Right cardiac atrium (tissue), 5 donors: ENCODE measurements around the gene CRCP. TPM values are rescaled to one million over a fixed set of nuclear protein-coding genes. Genes with fewer than 3 reads are reported as not detected.
"Not testable (repeated sequence)": the region's sequence is repeated elsewhere in the genome, so short reads cannot be mapped to it uniquely, and the experiment has no call there.

Source experiments
- ATAC-seq, 2 donors: fragments of 200-7000 bp; cut with Tn5 transposase; one replicate each; pipeline versions ENCODE4 v1.8.0 to v1.9.1; 2020; ENCODE audit warnings: moderate library complexity in 2 of 2, mild to moderate bottlenecking in 1 of 2
- DNase-seq, 3 donors: peaks; one replicate each; pipeline ENCODE4 v3.0.0-alpha.2; 2020
- H3K27ac ChIP-seq: one replicate; pipeline ENCODE4 v1.5.1; 2013; ENCODE audit warnings: mild to moderate bottlenecking, low read length, control low read depth, moderate library complexity
- H3K27me3 ChIP-seq: one replicate; pipeline ENCODE4 v1.6.1; 2013; ENCODE audit not compliant: control insufficient read depth, insufficient read depth
- H3K4me1 ChIP-seq: one replicate; pipeline ENCODE4 v1.6.1; 2013; ENCODE audit warnings: low read length; ENCODE audit not compliant: control insufficient read depth, insufficient read depth
- H3K4me3 ChIP-seq: one replicate; pipeline ENCODE4 v1.5.1; 2013; ENCODE audit warnings: low read length, control low read depth
- H3K9me3 ChIP-seq: one replicate; pipeline ENCODE4 v1.6.1; 2013; ENCODE audit warnings: low read length; ENCODE audit not compliant: control insufficient read depth
- WGBS: extraction: QIAGEN DNeasy Blood & Tissue Kit; methylation state at CpG from one replicate; pipeline ENCODE4 v1.1.7; 2013; 5-methylcytosine and 5-hydroxymethylcytosine counted together
- intact Hi-C, 4 donors: fragments of 100-400 bp; cut with DNase I; formaldehyde crosslinking; loops; one replicate each; pipeline versions ENCODE4 v1.11.0 to v1.14.0; 2022 to 2023
- polyA plus RNA-seq: library from polyadenylated mRNA; stranded (reverse); fragments of 200-250 nt; gene quantifications from one replicate; pipeline ENCODE4 v1.2.3, GENCODE V29; 2013
- total RNA-seq, 4 donors: library from RNA; stranded (reverse); fragmentation: NEBNext Ultra II Directional; extraction: Animal tissue kit (Norgen Biotek cat#: 25700); gene quantifications; one replicate each; pipeline ENCODE4 v1.2.1, GENCODE V29; 2021
- donor health status: healthy with polysubstance abuse.
- donor health status: DM: no; HTN: yes; CAD: no.
- donor health status: DM: no; HTN: no; CAD: no.
- donor health status: DM: no; HTN: yes; CAD: no; lungs with severe emphysema.
- donor health status: DM: yes; HTN: yes; CAD: no.

Gene CRCP
- total and polyA plus RNA-seq, 5 donors: 18.7 to 31.5 (median 28.9) TPM

- Histone ChIP-seq H3K27me3 (no peaks in the 10 kb centered on the region), H3K4me1 (no peaks in the 10 kb centered on the region), H3K4me3 (no peak overlapping the region), H3K9me3 (no peaks in the 10 kb centered on the region), H3K27ac (no peak overlapping the region)
- 70% methylated on average over 9 of the region's 9 CpGs for WGBS
- intact Hi-C loops: no loop called here
- ATAC-seq (no peak), DNase-seq (no peak)
These were observed 3.8 kb upstream of the CRCP start for GRCh38 chr7:66110856-66111255.

- H3K27ac ChIP-seq, ATAC-seq, H3K27me3 ChIP-seq, H3K4me3 ChIP-seq, DNase-seq, H3K9me3 ChIP-seq, H3K4me1 ChIP-seq, intact Hi-C loops: not testable (repeated sequence)
- 95% methylated on average over 12 of the region's 12 CpGs for WGBS
These were observed 2.2 kb downstream of the CRCP start for GRCh38 chr7:66116680-66117420.

- WGBS: 64% methylated on average over 3 of the region's 3 CpGs
- ATAC-seq (no peak), DNase-seq (no peak)
- intact Hi-C loops: no loop called here
- Histone ChIP-seq H3K27ac (no peak overlapping the region), H3K9me3 (no peaks in the 10 kb centered on the region), H3K4me1 (peaks cover 4% of the 10 kb centered on the region), H3K27me3 (no peaks in the 10 kb centered on the region), H3K4me3 (no peak overlapping the region)
These were observed 4.0 kb downstream of the CRCP start for GRCh38 chr7:66118603-66119002.

GRCh38 chr7:66119245-66119850 lies 4.7 kb downstream of the CRCP start:
- H3K27ac ChIP-seq: no peak overlapping the region
- WGBS: 82% methylated on average over 4 of the region's 4 CpGs
- DNase-seq (no peak), ATAC-seq (no peak)
- no peak overlapping the region for H3K4me3 ChIP-seq
- no peaks in the 10 kb centered on the region for H3K9me3 ChIP-seq
- no peaks in the 10 kb centered on the region for H3K27me3 ChIP-seq
- peaks cover 4% of the 10 kb centered on the region for H3K4me1 ChIP-seq
- intact Hi-C loops: no loop called here

- intact Hi-C loops: no loop called here
- ATAC-seq: no peak
- Histone ChIP-seq H3K9me3 (no peaks in the 10 kb centered on the region), H3K4me1 (peaks cover 7% of the 10 kb centered on the region), H3K4me3 (no peak overlapping the region), H3K27me3 (no peaks in the 10 kb centered on the region), H3K27ac (no peak overlapping the region)
- no peak for DNase-seq
- WGBS: 95% methylated on average over 9 of the region's 9 CpGs
These were observed 8.5 kb downstream of the CRCP start for GRCh38 chr7:66123175-66123528.

GRCh38 chr7:66124569-66124861 lies 9.9 kb downstream of the CRCP start:
- DNase-seq, H3K27ac ChIP-seq, intact Hi-C loops, ATAC-seq, H3K9me3 ChIP-seq, H3K4me3 ChIP-seq, H3K27me3 ChIP-seq, H3K4me1 ChIP-seq: not testable (repeated sequence)
- 45% methylated on average over 5 of the region's 5 CpGs for WGBS

GRCh38 chr7:66125052-66125694 lies 10.5 kb downstream of the CRCP start:
- DNase-seq (no peak), ATAC-seq (peak in 1 of 2 donors; percentile 39)
- Histone ChIP-seq H3K27ac (no peak overlapping the region), H3K9me3 (no peaks in the 10 kb centered on the region), H3K4me1 (peaks cover 7% of the 10 kb centered on the region), H3K27me3 (no peaks in the 10 kb centered on the region), H3K4me3 (no peak overlapping the region)
- intact Hi-C loops: no loop called here
- 27% methylated on average over 4 of the region's 4 CpGs for WGBS

- intact Hi-C loops: not testable (repeated sequence)
These were observed 11.2 kb downstream of the CRCP start for GRCh38 chr7:66125781-66126352.

GRCh38 chr7:66127172-66127571 lies 12.5 kb downstream of the CRCP start:
- H3K9me3 ChIP-seq, DNase-seq, H3K4me1 ChIP-seq, H3K4me3 ChIP-seq, H3K27ac ChIP-seq, intact Hi-C loops, H3K27me3 ChIP-seq: not testable (repeated sequence)
- 65% methylated on average over 3 of the region's 3 CpGs for WGBS
- peak in 1 of 2 donors; percentile 46 for ATAC-seq

More at GRCh38 chr7:66125781-66126352, 11.2 kb downstream of the CRCP start:
- H3K27ac ChIP-seq, H3K4me3 ChIP-seq, H3K9me3 ChIP-seq, H3K27me3 ChIP-seq, DNase-seq, H3K4me1 ChIP-seq: not testable (repeated sequence)
- 77% methylated on average over 6 of the region's 6 CpGs for WGBS
- ATAC-seq: peak in 1 of 2 donors; percentile 34

GRCh38 chr7:66138994-66139752 lies 24.5 kb downstream of the CRCP start:
- Histone ChIP-seq H3K9me3 (no peaks in the 10 kb centered on the region), H3K4me3 (no peak overlapping the region), H3K27ac (no peak overlapping the region), H3K4me1 (peaks cover 5% of the 10 kb centered on the region), H3K27me3 (no peaks in the 10 kb centered on the region)
- WGBS: 60% methylated on average over 8 of the region's 8 CpGs
- DNase-seq (no peak), ATAC-seq (no peak)
- intact Hi-C loops: no loop called here

- DNase-seq (peak; percentile 76 to 90 (median 85)), ATAC-seq (peak; percentile 69 to 70)
- Histone ChIP-seq H3K4me1 (peaks cover 3% of the 10 kb centered on the region), H3K9me3 (no peaks in the 10 kb centered on the region), H3K27me3 (no peaks in the 10 kb centered on the region), H3K27ac (no peak overlapping the region), H3K4me3 (no peak overlapping the region)
- intact Hi-C loops: no loop called here
- 23% methylated on average over 4 of the region's 4 CpGs for WGBS
These were observed 26.3 kb downstream of the CRCP start for GRCh38 chr7:66140924-66141323.
